Thyroid gland (tissue), 4 donors: Measurements from ENCODE around the gene BOLL. TPM values are rescaled to one million over a fixed set of nuclear protein-coding genes. Genes with fewer than 3 reads are reported as not detected.
"Not testable (repeated sequence)": the region's sequence is repeated elsewhere in the genome, so short reads cannot be mapped to it uniquely, and the experiment has no call there.

ENCODE experiments used
- DNase-seq, 2 donors: peaks; one replicate each; pipeline ENCODE4 v3.0.0-alpha.2; 2019
- H3K27ac ChIP-seq, 3 donors: fragments of 200-600 bp; sonication (generic); 1 replicate in 2 of 3; 2 replicates in 1 of 3; pipeline ENCODE4 v1.5.1; 2016 to 2019; ENCODE audit warnings: mild to moderate bottlenecking in 1 of 3, moderate library complexity in 1 of 3
- H3K27me3 ChIP-seq: fragments of 200-600 bp; sonication (generic); one replicate; pipeline ENCODE4 v1.5.1; 2019
- H3K36me3 ChIP-seq, 2 donors: fragments of 200-600 bp; sonication (generic); one replicate each; pipeline ENCODE4 v1.5.1; 2016 to 2019
- H3K4me1 ChIP-seq, 2 donors: fragments of 200-600 bp; sonication (generic); one replicate each; pipeline ENCODE4 v1.5.1; 2017 to 2019
- H3K4me3 ChIP-seq, 3 donors: fragments of 200-600 bp; sonication (generic); replicated peaks in 1 of 3; 1 replicate in 2 of 3; 2 replicates in 1 of 3; pipeline ENCODE4 v1.5.1; 2016; ENCODE audit warnings: mild to moderate bottlenecking in 1 of 3
- H3K9me3 ChIP-seq: fragments of 200-600 bp; sonication (generic); one replicate; pipeline ENCODE4 v1.5.1; 2017
- CTCF ChIP-seq, 6 experiments: fragments of 200-600 bp in 3 of 6; fragments of 450-650 bp in 3 of 6; sonication (generic) in 3 of 6; IDR thresholded peaks; one replicate each; pipeline ENCODE4 v1.5.1; 2016 to 2019; ENCODE audit warnings: antibody characterized with exemption in 6 of 6, mild to moderate bottlenecking in 2 of 6, inconsistent platforms in 1 of 6, moderate library complexity in 1 of 6
- POLR2A ChIP-seq, 2 donors: fragments of 450-650 bp; IDR thresholded peaks; one replicate each; pipeline ENCODE4 v1.6.1; 2017; ENCODE audit warnings: antibody characterized with exemption in 2 of 2, mild to moderate bottlenecking in 2 of 2, moderate library complexity in 1 of 2
- WGBS, 2 donors: methylation state at CpG; one replicate each; pipeline ENCODE4 v1.1.5; 2017; 5-methylcytosine and 5-hydroxymethylcytosine counted together
- intact Hi-C: fragments of 100-400 bp; cut with DNase I; formaldehyde crosslinking; loops from one replicate; pipeline ENCODE4 v1.15.1; 2023
- total RNA-seq, 4 donors: library from RNA; depleted of rRNA; stranded (reverse); fragments of >200 nt; gene quantifications; one replicate each; pipeline ENCODE4 v1.2.3, GENCODE V29; 2016

The BOLL gene
- total RNA-seq, 4 donors from 2014 or later: 0.27 to 0.45 TPM; not detected in 2

GRCh38 chr2:197727011-197727410, 58.1 kb downstream of the BOLL start:
- Histone ChIP-seq H3K27ac (no peak overlapping the region), H3K27me3 (no peaks in the 10 kb centered on the region), H3K36me3 (no peaks in the 10 kb centered on the region), H3K4me3 (no peak overlapping the region), H3K9me3 (no peaks in the 10 kb centered on the region), H3K4me1 (no peaks in the 10 kb centered on the region)
- intact Hi-C loops: no loop called here
- TF ChIP-seq POLR2A (IDR thresholded peaks at IDR 0.05) (no peak), CTCF (IDR thresholded peaks at IDR 0.05) (no peak)
- no peak for DNase-seq

- intact Hi-C loops: no loop called here
- WGBS, 2 donors: 93 to 95% methylated on average over 2 of the region's 2 CpGs
Measured at GRCh38 chr2:197717863-197718262, 67.3 kb downstream of the BOLL start.

GRCh38 chr2:197713271-197713670, 71.8 kb downstream of the BOLL start:
- TF ChIP-seq CTCF (IDR thresholded peaks at IDR 0.05): no peak
- TF ChIP-seq POLR2A (IDR thresholded peaks at IDR 0.05): no peak
- peaks cover 0 to 8% of the 10 kb centered on the region in 2 donors for H3K4me1 ChIP-seq
- 95 to 98% methylated on average over 3 of the region's 3 CpGs for WGBS, 2 donors
- DNase-seq: no peak
- H3K4me3 ChIP-seq: no peak overlapping the region
- H3K27ac ChIP-seq: no peak overlapping the region
- no peaks in the 10 kb centered on the region for H3K36me3 ChIP-seq
- intact Hi-C loops: no loop called here
- no peaks in the 10 kb centered on the region for H3K9me3 ChIP-seq
- H3K27me3 ChIP-seq: no peaks in the 10 kb centered on the region

More at GRCh38 chr2:197717863-197718262, 67.3 kb downstream of the BOLL start:
- TF ChIP-seq CTCF (IDR thresholded peaks at IDR 0.05) (no peak), POLR2A (IDR thresholded peaks at IDR 0.05) (no peak)
- H3K4me3 ChIP-seq: no peak overlapping the region
- no peaks in the 10 kb centered on the region for H3K27me3 ChIP-seq
- no peaks in the 10 kb centered on the region for H3K4me1 ChIP-seq
- H3K27ac ChIP-seq: no peak overlapping the region
- no peak for DNase-seq
- no peaks in the 10 kb centered on the region for H3K9me3 ChIP-seq
- H3K36me3 ChIP-seq: no peaks in the 10 kb centered on the region

GRCh38 chr2:197711578-197711977, 73.5 kb downstream of the BOLL start:
- H3K4me3 ChIP-seq: no peak overlapping the region
- TF ChIP-seq POLR2A (IDR thresholded peaks at IDR 0.05) (no peak), CTCF (IDR thresholded peaks at IDR 0.05) (no peak)
- no peaks in the 10 kb centered on the region for H3K36me3 ChIP-seq
- H3K4me1 ChIP-seq: peaks cover 12 to 19% of the 10 kb centered on the region in 2 donors
- intact Hi-C loops: no loop called here
- no peak for DNase-seq
- H3K27me3 ChIP-seq: no peaks in the 10 kb centered on the region
- no peaks in the 10 kb centered on the region for H3K9me3 ChIP-seq
- no peak overlapping the region for H3K27ac ChIP-seq

GRCh38 chr2:197710424-197711042, 74.6 kb downstream of the BOLL start:
- Histone ChIP-seq H3K27ac (no peak overlapping the region), H3K4me1 (peaks cover 18 to 24% of the 10 kb centered on the region in 2 donors), H3K4me3 (no peak overlapping the region), H3K27me3 (no peaks in the 10 kb centered on the region), H3K9me3 (no peaks in the 10 kb centered on the region), H3K36me3 (no peaks in the 10 kb centered on the region)
- intact Hi-C loops: no loop called here
- DNase-seq: no peak
- TF ChIP-seq CTCF (IDR thresholded peaks at IDR 0.05) (no peak), POLR2A (IDR thresholded peaks at IDR 0.05) (no peak)

GRCh38 chr2:197709140-197709539, 76.0 kb downstream of the BOLL start:
- H3K36me3 ChIP-seq, H3K4me3 ChIP-seq, intact Hi-C loops, DNase-seq, H3K9me3 ChIP-seq, H3K27ac ChIP-seq, H3K27me3 ChIP-seq: not testable (repeated sequence)
- WGBS, 2 donors: 92 to 93% methylated on average over 7 of the region's 7 CpGs
- H3K4me1 ChIP-seq: peaks cover 21 to 24% of the 10 kb centered on the region in 2 donors
